ENCODE data around the gene ALDH3A1. TPM values are rescaled to one million over a fixed set of nuclear protein-coding genes. Genes with fewer than 3 reads are reported as not detected.

Gene ALDH3A1
- total RNA-seq, 1 experiment from 2014 or later, result 30.1 TPM

GRCh38 chr17:19717031-19717360 is 31.1 kb downstream of the ALDH3A1 start:
- Histone ChIP-seq H3K27ac (ENCODE audit: low read length) (no peak overlapping the region), H3K9ac (ENCODE audit: low read length) (no peak overlapping the region), H3K4me2 (ENCODE audit: low read length) (no peak overlapping the region), H4K20me1 (ENCODE audit: low read length) (no peaks in the 10 kb centered on the region), H3K79me2 (ENCODE audit: low read length) (no peaks in the 10 kb centered on the region), H3K27me3 (ENCODE audit: low read length) (no peaks in the 10 kb centered on the region), H3K9me2 (replicated peaks; ENCODE audit: low read length) (no peaks in the 10 kb centered on the region), H3K9me3 (ENCODE audit: low read length) (no peaks in the 10 kb centered on the region), H3K4me1 (ENCODE audit: insufficient read depth, low read length) (peaks cover 26% of the 10 kb centered on the region), H3K36me3 (ENCODE audit: low read depth, low read length) (no peaks in the 10 kb centered on the region), H2AFZ (ENCODE audit: low read length) (no peak overlapping the region), H3K4me3 (ENCODE audit: low read length) (no peak overlapping the region), H3F3A (ENCODE audit: low read length, unreplicated experiment) (no peaks in the 10 kb centered on the region)
- no TSS peak for BruUV-seq (replicated peaks)
- CTCF ChIA-PET, result no interaction called here
- no peak for TF ChIP-seq EZH2 (IDR thresholded peaks at IDR 0.05; ENCODE audit: low read length, unreplicated experiment)
- no peak for TF ChIP-seq CTCF (conservative IDR thresholded peaks at IDR 0.05; ENCODE audit: low read depth, low read length)
- no peak for TF ChIP-seq EZH2phosphoT487 (IDR thresholded peaks at IDR 0.05; ENCODE audit: borderline replicate concordance, low read length)
- DNase-seq (no peak), ATAC-seq (no peak)
- intact Hi-C loops (cut with micrococcal nuclease), result no loop called here
- POLR2A ChIA-PET (ENCODE audit: unreplicated experiment), result no interaction called here

GRCh38 chr17:19716108-19717030 is 31.7 kb downstream of the ALDH3A1 start, which contains the start of gene SLC47A2:
SLC47A2 (minus strand) TSS chr17:19716584; CDS start chr17:19716555, 29 bp downstream.
- TF ChIP-seq CTCF (conservative IDR thresholded peaks at IDR 0.05; ENCODE audit: low read depth, low read length) (no peak), EZH2phosphoT487 (IDR thresholded peaks at IDR 0.05; ENCODE audit: borderline replicate concordance, low read length) (no peak), EZH2 (IDR thresholded peaks at IDR 0.05; ENCODE audit: low read length, unreplicated experiment) (no peak)
- Histone ChIP-seq H3F3A (ENCODE audit: low read length, unreplicated experiment) (no peaks in the 10 kb centered on the region), H4K20me1 (ENCODE audit: low read length) (no peaks in the 10 kb centered on the region), H3K4me2 (ENCODE audit: low read length) (no peak within 1 kb of the TSS), H3K79me2 (ENCODE audit: low read length) (no peaks in the 10 kb centered on the region), H3K27ac (ENCODE audit: low read length) (no peak within 1 kb of the TSS), H3K9ac (ENCODE audit: low read length) (no peak within 1 kb of the TSS), H3K9me3 (ENCODE audit: low read length) (no peaks in the 10 kb centered on the region), H3K27me3 (ENCODE audit: low read length) (no peaks in the 10 kb centered on the region), H3K4me1 (ENCODE audit: insufficient read depth, low read length) (peaks cover 26% of the 10 kb centered on the region), H3K9me2 (replicated peaks; ENCODE audit: low read length) (no peaks in the 10 kb centered on the region), H3K36me3 (ENCODE audit: low read depth, low read length) (no peaks in the 10 kb centered on the region), H2AFZ (ENCODE audit: low read length) (no peak within 1 kb of the TSS), H3K4me3 (ENCODE audit: low read length) (no peak within 1 kb of the TSS)
- peak; percentile 26 for DNase-seq
- no TSS peak for BruUV-seq (replicated peaks)
- intact Hi-C loops (cut with micrococcal nuclease), result no loop called here
- ATAC-seq, result peak; percentile 30; the same call in 1 of the 2 replicates
- ChIA-PET CTCF (no interaction called here), POLR2A (ENCODE audit: unreplicated experiment) (no interaction called here)
